ENCODE data around the gene CHRNE.
"Not testable (repeated sequence)": the region's sequence is repeated elsewhere in the genome, so short reads cannot be mapped to it uniquely, and the experiment has no call there.

Gene CHRNE

DNA sequence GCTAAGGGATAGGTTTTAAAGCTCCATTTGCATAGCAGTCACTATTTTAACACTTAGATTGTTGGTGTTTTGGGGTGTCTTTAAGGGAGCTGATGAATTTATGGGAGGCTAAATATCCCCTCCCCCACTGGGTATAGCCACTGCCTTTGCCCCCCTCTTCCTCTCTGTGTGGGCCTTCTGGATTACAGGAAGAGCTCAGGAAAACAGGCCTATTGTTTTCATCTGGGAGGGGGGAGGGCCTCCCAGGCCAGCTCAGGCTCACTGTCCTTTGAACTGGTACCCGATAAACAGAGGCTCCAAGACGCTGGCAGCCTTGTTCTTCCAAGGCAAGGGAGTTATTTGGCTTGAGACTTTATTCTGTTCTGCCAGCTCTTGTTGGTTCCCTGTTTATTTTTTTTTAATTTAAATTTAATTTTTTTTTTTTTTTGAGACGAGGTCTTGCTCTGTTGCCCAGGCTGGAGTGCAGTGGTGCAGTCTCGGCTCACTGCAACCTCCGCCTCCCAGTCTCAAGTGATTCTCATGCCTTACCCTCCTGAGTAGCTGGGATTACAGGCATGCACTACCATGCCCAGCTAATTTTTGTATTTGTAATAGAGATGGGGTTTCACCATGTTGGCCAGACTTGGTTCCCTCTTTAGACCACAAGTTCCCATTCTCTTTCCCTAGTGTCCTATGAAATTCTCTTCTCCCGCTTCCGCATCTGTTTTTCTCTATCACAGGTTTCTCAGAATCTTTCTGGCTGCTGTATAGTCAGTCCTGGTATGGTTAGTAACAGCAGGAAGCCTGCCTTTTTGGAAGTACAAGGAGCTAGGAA lies 44.6 kb downstream of the CHRNE start:
- in situ Hi-C loops (cut with MboI; ENCODE audit: low sequenced_read_pairs) = no loop called here

DNA sequence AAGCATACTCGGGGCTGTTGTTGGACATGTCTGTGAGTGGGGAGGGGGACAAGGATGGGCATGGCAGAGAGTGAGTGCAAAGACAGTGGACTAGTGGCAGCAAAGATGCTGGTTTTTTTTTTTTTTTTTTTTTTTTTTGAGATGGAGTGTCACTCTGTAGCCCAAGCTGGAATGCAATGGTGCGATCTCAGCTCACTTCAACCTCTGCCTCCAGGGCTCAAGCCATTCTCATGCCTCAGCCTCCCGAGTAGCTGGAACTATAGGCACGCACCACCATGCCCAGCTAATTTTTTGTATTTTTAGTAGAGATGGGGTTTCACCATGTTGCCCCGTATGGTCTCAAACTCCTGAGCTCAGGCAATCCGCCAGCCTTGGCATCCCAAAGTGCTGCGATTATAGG lies 45.6 kb downstream of the CHRNE start:
- in situ Hi-C loops (cut with MboI; ENCODE audit: low sequenced_read_pairs) = not testable (repeated sequence)

- in situ Hi-C loops (cut with MboI; ENCODE audit: low sequenced_read_pairs) = no loop called here
Measured at GRCh38 chr17:4856937-4857314, 46.0 kb downstream of the CHRNE start.

GRCh38 chr17:4856271-4856936 lies 46.5 kb downstream of the CHRNE start:
- in situ Hi-C loops (cut with MboI; ENCODE audit: low sequenced_read_pairs) = no loop called here

GRCh38 chr17:4854111-4854681 lies 48.7 kb downstream of the CHRNE start:
- in situ Hi-C loops (cut with MboI; ENCODE audit: low sequenced_read_pairs) = no loop called here

DNA sequence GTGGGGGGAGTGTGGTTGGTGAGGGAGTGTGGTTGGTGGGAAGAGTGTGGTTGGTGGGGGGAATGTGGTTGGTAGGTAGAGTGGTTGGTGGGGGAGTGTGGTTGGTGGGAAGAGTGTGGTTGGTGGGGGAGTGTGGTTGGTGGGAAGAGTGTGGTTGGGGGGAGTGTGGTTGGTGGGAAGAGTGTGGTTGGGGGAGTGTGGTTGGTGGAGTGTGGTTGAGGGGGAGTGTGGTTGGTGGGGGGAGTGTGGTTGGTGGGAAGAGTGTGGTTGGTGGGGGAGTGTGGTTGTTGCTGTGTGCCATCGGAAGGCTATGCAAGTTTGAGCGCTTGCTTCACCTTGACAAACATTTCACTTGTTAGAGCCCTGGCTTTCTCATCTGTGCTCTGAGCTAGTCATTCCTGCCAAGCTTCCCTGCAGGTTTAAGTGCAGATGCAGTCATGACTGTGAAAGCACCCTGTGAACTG lies 49.7 kb downstream of the CHRNE start:
- in situ Hi-C loops (cut with MboI; ENCODE audit: low sequenced_read_pairs) = no loop called here

GRCh38 chr17:4852567-4853207 lies 50.2 kb downstream of the CHRNE start:
- in situ Hi-C loops (cut with MboI; ENCODE audit: low sequenced_read_pairs) = no loop called here

DNA sequence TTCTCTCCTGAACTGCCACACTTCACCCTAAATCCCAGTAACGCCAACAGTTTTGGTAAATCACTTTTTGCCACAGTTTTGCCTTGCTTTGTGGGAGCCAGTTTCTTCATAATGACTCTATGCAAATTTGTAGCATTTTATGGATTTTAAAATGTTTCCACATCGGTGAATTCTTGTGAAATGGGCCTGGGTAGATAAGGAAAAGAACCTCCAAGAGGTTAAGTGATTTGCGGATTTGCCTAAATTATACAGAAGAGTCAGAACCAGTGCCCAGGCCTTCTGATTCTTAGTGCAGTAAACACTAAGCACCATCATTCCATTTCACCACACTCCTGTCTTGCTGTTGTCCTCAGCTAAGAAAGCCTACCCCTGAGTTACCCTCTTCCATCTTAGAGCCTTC lies 51.8 kb downstream of the CHRNE start:
- in situ Hi-C loops (cut with MboI; ENCODE audit: low sequenced_read_pairs) = no loop called here

DNA sequence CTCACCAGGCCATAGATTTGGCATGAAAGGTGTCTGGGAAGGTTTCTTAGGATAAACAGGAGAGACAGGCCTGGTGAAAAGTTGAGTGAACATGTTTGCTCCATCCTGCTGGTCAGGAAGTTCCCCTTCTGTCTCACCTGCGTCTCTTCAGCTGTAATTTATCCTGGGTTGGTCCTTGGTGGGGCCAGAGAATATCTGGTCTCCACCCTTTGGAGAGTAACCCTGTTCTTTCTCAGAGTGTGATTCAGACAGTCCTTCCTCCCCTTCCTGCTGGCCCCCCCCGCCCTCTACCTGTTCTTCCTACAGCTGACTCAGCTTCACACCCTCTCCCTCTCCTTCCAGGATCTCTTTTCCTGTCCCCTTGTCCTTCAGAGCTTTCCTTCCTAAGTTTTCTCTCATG lies 52.7 kb downstream of the CHRNE start:
- in situ Hi-C loops (cut with MboI; ENCODE audit: low sequenced_read_pairs) = no loop called here

- in situ Hi-C loops (cut with MboI; ENCODE audit: low sequenced_read_pairs) = no loop called here
Measured at GRCh38 chr17:4849011-4849536, 53.8 kb downstream of the CHRNE start.
